Measurements from ENCODE around the gene PDGFRA. TPM values are rescaled to one million over a fixed set of nuclear protein-coding genes. Genes with fewer than 3 reads are reported as not detected.
"Not testable (repeated sequence)": the region's sequence is repeated elsewhere in the genome, so short reads cannot be mapped to it uniquely, and the experiment has no call there.

The PDGFRA gene
- polyA plus RNA-seq, 4 donors: 139 to 260 (median 179) TPM

DNA sequence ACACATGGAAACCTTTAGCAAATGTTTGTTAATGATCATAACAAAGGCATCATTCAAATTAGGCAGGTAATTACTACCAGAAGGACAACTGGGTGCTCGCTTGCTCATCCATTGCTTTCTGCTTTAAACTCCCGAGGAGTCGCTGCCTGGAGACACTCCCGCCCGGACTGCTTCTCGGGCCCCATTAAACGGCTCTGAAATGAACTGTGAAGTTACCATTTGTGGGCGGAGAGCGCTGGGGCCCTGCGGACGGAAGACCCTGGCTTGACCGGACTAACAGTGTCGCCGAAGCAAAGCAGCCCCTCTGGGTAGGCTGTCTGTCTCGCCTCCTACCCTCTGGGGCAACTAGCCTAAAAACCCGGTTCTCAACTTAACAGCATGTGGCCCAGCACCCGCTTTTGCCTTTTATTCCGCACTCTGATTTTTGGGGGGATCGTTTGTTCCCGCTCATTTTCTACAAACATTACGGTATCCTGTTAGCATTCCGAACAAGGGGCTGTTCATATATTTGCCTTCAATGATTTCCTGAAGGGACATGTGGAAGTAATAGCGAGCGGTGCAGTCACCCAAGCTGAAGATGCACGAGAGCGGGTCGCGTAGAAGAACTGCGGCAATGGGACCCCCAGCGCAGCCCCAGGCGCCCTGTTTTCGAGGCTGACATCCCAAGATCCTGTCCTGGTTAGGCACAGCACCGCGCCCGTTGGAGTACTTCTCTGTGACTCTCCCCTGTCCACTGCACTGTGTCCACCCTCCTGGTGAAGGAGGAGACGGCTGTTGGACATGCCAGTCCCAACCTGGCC is 1.6 kb upstream of the PDGFRA start:
- DNase-seq (ENCODE audit: low read depth in 4 of 4, low spot score in 2 of 4): peak in 3 of 4 donors; percentile 70 to 81 (median 73)

DNA sequence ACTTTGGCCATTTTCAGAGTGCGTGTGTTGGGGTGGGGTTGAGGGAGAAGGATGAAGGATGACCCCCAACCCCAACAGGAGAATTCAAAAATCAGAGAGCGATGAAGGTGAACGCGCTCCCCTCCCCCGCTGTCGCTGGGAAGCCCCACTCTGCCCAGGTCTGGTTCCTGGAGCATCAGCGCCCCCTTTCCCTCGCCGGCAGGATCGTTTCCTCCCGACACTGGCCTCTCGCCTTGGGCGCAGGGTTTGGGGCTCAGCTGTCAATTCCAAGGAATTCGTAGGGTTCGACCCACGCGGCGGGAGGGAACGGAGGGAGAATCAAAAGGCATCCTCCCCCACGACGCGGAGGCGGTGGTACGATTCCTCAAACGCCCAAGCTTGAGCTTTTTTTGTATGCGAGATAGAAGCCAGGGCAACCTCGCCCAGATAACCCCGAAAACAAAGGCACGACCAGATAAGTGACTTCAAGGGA is 1.0 kb upstream of the PDGFRA start:
- peak in 3 of 4 donors; percentile 73 to 85 (median 82) for DNase-seq (ENCODE audit: low read depth in 4 of 4, low spot score in 2 of 4)

DNA sequence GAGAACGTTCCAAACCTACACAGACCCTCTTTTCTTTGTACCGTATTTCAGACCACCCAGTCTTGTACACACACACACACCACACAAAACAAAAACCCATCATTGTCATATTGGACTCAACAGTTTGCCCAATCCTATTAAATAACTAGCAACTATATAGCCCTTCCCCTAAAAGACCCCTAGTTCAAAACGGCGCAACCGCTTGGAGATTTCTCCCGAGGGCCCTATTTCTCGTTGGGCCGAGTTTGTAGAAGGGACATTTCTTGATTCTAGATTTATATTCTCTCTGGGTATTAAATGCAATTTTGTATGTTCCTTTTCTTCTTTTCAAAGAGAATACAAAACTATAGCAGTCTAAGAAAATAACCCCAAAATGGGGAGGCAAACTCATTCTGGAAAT is 547 bp upstream of the PDGFRA start:
- DNase-seq (ENCODE audit: low read depth in 4 of 4, low spot score in 2 of 4): peak in 1 of 4 donors; percentile 27

DNA sequence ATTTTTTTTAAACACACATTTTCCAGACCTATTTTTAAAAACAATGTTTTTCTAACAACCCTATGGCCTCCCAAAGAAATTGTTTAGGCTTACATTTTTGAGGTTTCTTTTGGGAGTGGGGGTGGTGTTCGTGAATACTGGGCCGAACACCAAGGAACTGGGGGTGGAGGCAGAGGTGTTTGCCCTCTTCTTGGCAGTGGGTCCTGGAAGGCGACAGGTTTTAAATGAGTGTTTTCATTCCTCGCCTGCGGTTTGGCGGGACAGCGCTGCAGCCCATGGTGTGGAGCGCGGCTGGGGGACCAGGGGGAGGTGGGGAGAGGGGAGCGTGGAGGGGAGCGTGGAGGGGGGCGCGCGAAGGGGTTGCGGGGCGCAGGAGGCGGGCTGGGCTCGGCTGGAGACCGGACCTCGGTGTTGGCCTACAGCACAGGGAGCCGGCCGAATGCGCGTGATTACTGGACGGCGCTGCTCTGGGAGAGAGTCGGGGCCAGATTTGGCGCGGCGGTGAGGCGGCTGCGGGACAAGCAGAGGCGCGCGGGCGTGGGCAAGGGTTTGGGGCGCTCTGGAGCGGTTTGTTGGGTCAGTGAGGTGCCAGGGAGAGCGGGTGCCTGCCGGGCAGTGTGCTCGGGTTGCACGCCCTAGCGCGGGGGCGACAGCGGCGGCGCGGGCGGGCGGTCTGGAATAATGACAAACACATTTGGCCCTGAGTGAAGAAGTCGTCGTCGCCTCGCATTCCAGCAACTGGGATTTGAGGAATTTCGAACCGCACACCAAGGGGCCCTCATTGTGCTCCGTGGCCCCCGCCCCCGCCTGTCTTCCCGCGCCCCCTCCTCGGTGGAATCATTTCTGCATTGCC is 764 bp downstream of the PDGFRA start:
- peak in 1 of 4 donors; percentile 7 for DNase-seq (ENCODE audit: low read depth in 4 of 4, low spot score in 2 of 4)

DNA sequence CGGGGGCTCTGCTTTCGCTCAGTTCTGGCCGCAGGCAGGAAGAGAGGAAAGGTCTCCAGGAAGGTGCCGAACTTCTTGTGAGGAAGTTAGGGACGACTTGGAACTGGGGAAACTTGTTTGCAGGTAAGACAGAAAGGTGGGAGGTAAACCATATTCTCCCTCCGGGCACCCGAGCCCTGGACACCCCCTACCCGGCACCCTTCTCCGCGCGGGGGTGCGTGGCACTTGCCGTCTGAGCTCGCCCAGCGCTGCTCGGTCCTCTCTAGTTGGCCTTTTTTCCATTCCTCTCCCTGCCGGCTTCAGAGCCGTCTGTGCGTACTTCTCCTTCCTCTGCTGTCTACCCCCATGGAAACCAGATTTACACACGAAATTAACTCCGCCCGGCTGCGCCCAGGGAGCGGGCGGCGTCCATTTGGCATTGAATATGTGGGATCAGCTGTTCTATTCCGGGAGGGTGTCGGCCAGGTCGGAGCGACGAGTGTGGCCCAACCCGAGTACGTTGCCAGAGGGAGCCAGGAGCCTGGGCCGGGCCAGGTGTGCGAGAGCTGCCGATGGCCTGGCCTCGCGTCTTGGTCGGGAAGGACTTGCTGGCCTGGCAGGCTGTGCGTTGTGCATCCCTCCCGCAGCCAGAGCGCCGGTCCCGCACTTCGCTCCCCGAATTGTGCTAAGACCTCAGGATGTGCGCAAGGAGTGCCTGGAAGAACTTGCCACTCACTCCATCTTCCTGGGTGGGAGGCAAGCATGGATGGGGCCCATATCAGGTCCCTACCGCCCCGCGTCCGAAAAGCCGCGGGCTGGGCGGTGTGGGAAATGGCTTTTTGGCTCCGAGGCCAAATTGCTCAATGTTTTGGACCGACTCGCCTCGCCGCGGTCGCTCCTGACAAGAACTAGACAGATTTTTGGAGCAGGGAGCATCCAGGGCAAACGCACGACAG is 1.7 kb downstream of the PDGFRA start:
- peak in 2 of 4 donors; percentile 7 to 28 for DNase-seq (ENCODE audit: low read depth in 4 of 4, low spot score in 2 of 4)

DNA sequence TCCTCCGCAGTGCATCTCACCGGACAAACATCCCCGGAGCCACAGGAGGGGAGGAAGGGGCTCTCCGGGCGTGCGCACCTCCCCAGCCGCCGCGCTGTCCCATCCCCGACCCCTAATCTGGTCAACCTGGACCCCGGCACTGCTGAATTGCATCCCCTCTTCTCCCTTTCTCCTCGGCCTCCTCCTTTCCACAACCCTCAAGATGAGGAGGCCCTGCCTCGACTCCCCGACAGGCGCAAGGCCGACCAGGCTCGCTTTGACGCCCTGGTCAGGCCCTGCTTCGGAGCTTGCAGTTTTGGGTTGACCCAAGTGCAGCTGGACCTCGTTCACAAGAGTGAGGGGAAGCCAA is 2.3 kb downstream of the PDGFRA start:
- peak in 2 of 4 donors; percentile 10 to 23 for DNase-seq (ENCODE audit: low read depth in 4 of 4, low spot score in 2 of 4)

DNA sequence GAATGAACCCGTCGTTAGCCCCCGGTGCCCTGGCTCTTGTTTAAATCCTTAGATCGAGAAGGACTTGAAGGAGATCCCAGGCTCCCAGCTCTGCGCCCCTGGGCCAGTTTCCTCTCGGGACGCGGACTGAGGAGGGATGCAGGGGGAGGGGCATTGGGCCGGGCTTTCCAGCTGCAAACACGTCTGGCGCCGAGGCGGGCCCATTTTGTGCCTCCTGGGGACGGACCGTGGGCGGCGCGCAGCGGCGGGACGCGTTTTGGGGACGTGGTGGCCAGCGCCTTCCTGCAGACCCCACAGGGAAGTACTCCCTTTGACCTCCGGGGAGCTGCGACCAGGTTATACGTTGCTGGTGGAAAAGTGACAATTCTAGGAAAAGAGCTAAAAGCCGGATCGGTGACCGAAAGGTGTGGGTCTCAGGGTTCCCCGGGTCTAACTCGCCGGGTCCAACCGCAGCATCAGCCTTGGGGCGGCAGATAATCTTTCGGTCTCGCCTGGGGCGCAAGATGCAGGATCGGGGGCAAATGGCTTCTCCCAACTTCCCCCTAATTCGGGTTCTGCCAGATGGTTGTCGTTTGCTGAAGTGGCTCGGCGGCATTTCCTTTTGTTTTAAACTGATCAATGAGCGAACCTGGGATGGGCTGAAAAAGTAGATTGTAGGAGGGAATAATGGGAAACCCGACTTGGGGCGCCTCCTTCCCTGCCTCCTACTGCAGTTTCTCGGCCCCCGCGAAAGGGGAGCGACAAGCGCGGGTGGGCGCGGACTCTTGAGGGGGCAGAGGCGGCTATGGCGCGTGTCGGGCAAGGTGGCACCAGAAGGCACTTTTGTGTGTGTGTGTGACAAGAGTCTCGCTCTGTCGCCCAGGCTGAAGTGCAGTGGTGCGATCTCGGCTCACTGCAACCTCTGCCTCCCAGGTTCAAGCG is 2.9 kb downstream of the PDGFRA start:
- peak in 3 of 4 donors; percentile 29 to 49 (median 47) for DNase-seq (ENCODE audit: low read depth in 4 of 4, low spot score in 2 of 4)

DNA sequence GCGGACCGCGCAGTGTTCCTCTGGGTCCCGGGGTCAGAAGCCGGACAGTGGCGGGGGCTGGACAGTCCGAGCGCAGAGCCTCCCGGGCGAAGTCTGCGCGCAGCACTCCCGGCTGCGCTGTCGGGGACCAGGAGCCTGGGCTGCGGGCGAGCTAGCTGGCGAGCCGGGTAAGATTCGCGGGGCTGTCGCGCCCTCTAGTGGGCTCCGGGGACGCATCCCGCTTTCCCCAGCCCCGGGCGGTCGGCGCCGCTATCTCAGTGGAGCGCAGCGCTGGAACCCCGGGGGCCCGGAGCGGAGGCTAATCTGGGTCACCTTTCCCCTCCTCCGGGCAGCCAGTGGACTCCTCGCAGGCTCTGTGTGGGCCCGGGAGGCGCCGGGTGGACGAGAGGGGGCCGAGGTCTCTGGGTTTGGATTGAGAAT is 4.2 kb downstream of the PDGFRA start:
- DNase-seq (ENCODE audit: low read depth in 4 of 4, low spot score in 2 of 4): peak in 3 of 4 donors; percentile 64 to 74 (median 69)

DNA sequence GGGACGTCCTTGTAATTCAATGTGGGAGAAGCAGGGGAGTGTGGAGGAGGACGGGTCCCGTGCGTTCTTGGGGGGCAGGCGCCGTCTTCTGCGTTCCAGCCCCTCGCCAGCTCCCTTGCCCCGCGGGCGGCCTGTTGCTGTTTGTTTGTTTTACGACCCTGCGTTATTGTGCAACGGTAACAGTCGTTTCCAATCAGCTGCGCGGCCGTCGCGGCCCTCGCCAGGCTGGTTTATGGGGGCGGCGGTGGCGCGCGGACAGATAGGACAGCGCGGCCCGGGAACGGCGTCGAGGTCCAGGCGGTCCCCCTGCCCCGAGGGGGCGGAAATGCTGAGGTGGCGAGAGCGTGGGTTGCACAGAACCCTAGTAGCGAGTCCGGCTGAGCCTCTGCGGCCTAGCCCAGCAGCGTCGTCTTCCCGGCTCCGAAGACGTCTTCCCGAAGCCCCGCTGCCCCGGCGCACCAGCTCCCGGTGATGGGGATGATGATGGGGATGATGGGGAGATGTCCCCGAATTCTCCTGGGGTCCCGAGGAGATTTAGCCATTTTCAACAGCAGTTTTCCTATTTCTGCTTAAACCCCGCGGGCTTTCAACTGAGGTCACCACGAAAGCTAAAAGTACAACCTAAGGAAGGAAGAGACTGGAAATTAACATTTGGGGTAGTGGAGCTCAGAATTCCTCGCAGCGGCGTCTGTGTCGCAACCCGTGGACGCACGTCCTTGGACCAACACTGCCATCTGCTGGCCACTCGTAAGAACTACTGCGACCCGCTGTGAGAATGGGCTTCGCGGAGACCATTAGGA is 4.8 kb downstream of the PDGFRA start:
- DNase-seq (ENCODE audit: low read depth in 4 of 4, low spot score in 2 of 4): peak in 3 of 4 donors; percentile 68 to 74 (median 73)

DNA sequence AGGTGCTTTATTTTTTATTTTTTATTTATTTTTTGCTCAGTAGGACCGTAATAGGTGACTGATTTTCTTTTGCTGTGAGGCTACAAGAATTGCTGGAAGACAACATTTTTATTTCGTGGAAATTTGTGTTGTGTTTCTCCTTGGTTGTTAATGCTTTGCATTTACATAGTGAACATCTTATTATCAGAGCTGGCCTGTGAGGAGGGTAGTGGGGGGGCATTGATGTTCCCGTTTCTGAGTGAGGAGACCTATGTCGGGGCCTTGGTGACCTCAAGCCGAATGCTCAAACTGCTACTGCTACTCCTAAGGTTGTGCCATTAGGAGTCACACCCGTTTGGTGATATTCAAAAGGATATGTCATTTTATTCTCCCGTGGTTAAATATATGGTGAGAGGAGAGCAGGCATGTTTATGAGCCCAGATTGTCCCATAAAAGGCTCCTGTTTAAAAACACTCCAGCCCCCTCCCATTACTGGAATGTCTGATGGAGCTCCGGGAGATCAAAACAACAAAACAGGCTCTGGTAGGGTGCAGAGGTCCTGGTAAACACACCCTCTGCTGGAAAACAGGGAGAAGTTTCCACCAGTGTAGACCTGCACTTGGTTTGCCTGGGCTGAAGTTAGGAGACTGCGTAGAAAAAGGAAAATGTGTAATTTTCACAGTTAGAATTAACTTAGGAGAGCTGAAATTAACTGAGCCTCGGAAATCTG is 5.6 kb downstream of the PDGFRA start:
- peak in 1 of 4 donors; percentile 29 for DNase-seq (ENCODE audit: low read depth in 4 of 4, low spot score in 2 of 4)

DNA sequence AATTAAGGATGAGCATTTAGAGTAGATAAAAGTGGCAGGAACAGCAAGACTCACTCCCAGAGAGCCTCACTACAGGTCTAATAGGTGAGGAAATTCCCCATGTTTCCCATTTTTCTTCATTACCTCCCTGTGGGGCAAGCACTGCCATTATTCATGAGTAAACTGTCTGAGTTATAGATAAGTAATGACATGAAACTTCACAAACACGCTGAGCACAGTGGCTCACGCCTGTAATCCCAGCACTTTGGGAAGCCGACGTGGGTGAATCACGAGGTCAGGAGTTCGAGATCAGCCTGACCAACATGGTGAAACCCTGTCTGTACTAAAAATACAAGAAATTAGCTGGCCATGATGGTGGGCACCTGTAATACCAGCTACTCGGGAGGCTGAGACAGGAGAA is 7.2 kb downstream of the PDGFRA start:
- not testable (repeated sequence) for DNase-seq (ENCODE audit: low read depth in 4 of 4, low spot score in 2 of 4)

DNA sequence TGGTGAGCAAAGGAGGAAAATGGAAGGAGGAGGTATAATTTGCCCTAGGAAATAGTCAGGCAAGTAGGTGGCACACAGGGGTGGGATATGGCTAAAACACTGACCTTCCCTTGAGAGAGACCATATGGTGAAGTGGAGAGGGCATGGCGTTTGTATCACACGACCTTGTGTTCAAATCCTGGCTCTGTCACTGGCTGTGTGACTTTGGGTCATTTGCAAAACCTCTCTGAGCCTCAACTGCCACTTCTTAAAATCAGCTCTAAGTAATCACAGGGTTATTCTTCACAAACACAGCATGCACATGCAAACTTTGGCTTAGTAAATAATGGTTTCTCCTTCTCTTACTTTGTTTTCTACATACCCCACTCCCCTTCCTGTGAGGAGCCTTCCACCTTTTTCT is 8.7 kb downstream of the PDGFRA start:
- DNase-seq (ENCODE audit: low read depth in 4 of 4, low spot score in 2 of 4): no peak

DNA sequence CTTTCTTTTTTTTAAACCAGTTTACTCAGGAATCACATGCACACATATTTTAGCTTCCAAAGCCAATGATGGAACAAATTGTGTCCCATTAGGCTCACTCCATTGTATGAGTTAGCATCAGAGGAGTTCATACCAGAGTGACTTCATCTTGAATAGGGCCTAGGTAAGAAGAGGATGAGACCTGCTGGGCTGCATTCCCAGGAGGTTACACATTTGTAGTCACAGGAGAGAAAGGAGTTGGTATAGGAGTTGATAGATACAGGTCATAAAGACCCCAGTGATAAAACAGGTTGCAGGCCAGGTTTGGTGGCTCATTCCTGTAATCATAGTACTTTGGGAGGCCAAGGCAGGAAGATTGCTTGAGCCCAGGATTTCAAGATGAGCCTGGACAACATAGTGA is 9.3 kb downstream of the PDGFRA start:
- DNase-seq (ENCODE audit: low read depth in 4 of 4, low spot score in 2 of 4): no peak

DNA sequence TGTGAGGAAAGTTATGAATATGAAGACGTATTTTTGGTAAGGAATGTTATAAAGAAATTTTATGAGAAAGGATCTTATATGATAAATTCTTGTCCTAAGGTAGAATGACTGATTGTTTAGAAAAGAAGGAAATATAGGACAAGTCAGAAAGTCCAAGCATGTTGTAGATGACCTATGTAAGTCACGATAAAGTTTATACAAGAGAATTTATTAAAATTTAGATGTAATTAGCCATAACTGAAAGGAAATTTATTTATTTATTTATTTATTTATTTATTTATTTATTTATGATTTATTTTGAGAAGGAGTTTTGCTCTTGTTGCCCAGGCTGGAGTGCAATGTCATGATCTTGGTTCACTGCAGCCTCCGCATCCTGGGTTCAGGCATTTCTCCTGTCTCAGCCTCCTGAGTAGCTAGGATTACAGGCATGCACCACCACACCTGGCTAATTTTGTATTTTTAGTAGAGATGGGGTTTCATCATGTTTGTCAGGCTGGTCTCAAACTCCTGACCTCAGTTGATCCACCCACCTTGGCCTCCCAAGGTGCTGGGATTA is 12.3 kb downstream of the PDGFRA start:
- not testable (repeated sequence) for DNase-seq (ENCODE audit: low read depth in 4 of 4, low spot score in 2 of 4)

DNA sequence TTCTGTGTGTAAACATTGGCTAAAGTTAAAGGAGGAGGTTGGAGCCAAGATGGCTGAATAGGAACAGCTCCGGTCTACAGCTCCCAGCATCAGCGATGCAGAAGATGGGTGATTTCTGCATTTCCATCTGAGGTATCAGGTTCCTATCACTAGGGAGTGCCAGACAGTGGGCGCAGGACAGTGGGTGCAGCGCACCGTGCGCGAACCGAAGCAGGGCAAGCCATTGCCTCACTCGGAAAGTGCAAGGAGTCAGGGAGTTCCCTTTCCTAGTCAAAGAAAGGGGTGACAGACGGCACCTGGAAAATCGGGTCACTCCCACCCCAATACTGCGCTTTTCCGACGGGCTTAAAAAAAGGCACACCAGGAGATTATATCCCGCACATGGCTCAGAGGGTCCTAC is 14.4 kb downstream of the PDGFRA start:
- not testable (repeated sequence) for DNase-seq (ENCODE audit: low read depth in 4 of 4, low spot score in 2 of 4)

DNA sequence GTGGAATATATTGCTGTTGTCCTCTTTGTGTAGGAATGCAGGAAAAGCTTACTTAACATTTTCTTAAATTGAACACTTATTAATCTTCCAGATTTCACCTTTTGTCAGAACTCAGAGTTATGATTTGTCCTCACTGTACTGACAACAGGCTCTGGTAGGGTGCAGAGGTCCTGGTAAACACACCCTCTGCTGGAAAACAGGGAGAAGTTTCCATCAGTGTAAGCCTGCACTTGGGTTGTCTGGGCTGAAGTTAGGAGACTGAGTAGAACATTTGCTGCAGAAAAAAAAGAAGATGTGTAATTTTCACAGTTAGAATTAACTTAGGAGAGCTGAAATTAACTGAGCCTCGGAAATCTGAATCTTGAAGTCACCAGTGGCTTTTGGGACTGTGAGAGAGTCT is 23.2 kb downstream of the PDGFRA start:
- not testable (repeated sequence) for DNase-seq (ENCODE audit: low read depth in 4 of 4, low spot score in 2 of 4)

DNA sequence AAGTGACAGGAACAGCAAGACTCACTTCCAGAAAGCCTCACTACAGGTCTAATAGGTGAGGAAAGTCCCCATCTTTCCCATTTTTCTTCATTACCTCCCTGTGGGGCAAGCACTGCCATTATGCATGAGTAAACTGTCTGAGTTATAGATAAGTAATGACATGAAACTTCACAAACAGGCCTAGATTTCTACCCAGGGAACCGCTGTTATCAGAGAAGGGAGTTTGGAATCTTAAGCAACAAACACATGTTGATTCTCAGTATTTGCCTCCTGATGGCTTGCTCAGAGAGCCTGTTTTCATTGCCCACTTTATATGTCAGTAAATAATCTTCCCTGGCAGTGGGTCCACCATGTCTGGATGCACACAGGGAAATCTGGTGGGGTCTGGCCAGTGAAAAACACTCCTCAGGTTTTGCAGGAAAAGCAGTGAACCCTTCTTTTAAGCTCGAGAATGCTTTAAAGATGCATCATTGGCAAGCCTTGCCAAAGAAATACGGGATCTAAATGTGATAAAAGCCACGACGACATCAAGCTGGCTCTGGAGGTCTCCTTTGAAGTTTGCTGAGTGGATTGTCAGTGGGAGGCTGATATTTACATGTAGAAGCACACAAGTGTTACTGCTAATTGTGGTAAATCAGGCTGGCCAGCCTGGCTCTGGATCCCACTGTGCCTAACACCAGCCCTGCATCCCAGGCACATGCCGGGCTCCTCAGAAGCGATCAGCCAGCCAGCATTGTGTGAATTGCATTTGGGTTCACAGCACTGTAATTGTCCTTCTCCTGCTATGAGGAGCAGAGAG is 25.2 kb downstream of the PDGFRA start:
- no peak for DNase-seq (ENCODE audit: low read depth in 4 of 4, low spot score in 2 of 4)

All from left renal cortex interstitium (tissue), 4 donors.